Parietal lobe (tissue), 1 donor: ENCODE results near the gene LRIG3. TPM values are rescaled to one million over a fixed set of nuclear protein-coding genes. Genes with fewer than 3 reads are reported as not detected.

Experiments
- total RNA-seq: library from RNA; depleted of rRNA; stranded (reverse); fragments of >200 nt; gene quantifications from one replicate; pipeline ENCODE4 v1.2.3, GENCODE V29; 2014

The LRIG3 gene
- 19.1 TPM for total RNA-seq

GRCh38 chr12:58920102-58920960 is at the start of gene LRIG3:
LRIG3 (minus strand) TSS chr12:58920504; CDS start chr12:58920235, 269 bp downstream.

